Activated CD8-positive, alpha-beta memory T cell treated with anti-CD3 and anti-CD28 coated beads, Interleukin-2, amount 50 U/mL, for 1 hour (primary cell): Measurements from ENCODE around the gene GMDS.

Source experiments
- DNase-seq: peaks from one replicate; pipeline ENCODE4 v3.0.0-alpha.2; 2020; ENCODE audit errors: extremely low read depth

Gene GMDS

DNA sequence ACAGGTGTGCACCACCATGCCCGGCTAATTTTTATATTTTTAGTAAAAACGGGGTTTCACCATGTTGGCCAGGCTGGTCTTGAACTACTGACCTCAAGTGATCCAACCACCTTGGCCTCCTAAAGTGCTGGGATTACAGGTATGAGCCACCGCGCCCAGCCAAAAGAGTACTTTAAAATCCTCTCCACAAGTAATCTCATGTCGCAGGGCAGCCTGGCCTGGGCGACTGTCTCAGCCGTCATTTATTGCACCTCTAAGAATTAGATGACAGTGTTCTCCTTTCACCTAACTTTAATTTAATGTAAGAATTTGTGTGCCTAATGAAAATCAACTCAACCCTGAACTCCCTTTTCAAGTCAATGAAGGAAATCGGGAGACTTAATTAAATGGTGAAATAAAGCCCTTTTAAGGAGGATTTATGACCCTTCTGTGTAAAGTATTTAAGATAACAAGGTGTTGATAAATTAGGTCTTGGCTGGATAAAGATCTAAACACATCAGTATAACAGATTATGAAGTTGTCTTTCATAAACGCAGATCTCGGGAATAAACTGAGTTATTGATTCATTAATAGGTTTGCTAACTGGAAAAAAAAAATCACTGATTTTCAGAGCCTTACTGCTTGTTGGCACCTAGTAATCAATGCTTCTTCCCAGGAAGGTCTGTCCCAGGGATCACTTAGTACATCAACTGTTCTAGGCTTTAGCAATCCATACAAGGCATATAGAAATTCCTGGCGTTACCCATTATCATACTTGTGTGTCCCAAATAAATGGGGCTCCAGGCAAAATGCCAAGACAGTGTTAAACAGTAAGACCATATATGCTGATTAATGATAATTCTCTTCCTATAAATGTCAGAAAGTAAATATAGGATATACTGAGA lies 209.3 kb downstream of the GMDS start:
- DNase-seq: no peak

DNA sequence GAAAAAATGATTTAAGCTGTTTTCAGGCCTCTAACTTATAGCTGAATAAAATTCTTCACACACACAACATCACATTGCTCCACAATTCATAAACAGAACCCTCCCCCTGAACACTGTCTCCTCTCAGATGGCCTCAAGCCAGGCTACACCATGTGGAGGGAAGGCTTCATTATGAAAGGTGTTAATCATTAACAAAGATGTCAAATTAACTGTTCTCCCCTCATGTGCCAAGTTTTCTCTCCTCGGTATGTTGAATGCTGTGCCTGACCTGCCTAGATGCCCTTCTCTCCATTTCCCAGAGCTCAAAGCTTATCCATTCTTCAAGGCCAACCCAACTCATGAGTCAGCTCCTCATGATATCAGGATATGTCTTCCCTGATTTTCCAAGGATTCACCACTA lies 210.4 kb downstream of the GMDS start:
- DNase-seq: no peak

DNA sequence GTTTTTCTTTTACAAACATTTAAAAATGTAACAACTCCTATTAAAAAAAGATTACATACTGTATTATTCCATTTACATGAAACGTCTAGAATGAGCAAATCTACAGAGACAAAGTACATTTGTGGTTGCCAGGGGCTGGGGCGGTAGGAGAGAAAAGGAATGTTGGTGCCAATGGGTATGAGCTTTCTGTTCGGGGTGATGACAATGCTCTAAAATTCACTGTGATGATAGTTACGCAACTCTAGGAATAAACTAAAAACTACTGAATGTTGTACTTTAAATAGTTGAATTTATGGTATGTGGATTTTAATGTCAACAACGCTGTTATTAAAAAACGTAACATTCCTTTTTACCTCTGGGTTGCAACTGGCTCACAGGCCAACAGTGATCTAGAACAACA lies 211.1 kb downstream of the GMDS start:
- no peak for DNase-seq

DNA sequence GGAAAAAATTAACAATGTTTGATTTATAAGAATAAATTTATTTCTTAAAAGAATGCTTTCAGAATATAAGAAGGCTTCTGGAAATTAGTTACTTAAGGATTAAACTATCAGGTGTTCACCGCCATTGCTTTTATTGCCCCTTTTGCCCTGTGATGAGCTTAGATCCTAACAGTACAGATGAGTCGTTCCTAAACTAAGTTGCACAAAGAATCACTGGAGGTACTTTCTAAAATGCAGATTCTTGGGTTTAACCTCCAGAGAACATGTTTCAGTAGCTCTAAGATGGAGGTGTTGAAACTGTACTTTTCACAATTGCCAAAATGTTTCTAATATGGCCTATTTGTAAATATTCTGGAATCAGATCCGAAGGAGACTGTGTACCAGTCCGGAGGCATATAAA lies 211.9 kb downstream of the GMDS start:
- no peak for DNase-seq

DNA sequence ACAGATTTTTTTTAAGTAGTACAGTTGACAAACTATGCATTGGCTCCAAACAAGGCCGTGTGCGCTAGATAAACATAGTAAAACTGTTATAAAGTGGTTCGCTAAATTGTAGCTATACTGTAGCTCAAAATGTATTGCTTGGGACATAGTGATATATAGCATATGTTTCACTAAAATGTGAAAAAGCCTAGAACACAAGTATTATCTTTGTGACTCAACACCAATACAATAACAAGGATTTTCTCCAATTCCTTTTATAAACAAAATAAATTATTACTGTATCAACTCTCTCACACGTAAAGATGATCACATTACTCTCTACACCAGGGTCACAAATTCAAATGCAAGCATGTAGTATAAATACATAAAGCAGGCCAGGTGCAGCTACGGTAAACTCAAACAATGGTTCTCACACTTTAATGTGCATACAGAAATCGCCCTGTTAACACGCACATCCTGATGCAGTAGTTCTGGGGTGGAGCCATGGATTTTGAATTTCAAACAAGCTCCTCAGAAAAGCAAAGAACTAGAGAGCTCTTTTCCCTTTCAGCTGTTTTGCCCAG lies 214.6 kb downstream of the GMDS start:
- DNase-seq: no peak

DNA sequence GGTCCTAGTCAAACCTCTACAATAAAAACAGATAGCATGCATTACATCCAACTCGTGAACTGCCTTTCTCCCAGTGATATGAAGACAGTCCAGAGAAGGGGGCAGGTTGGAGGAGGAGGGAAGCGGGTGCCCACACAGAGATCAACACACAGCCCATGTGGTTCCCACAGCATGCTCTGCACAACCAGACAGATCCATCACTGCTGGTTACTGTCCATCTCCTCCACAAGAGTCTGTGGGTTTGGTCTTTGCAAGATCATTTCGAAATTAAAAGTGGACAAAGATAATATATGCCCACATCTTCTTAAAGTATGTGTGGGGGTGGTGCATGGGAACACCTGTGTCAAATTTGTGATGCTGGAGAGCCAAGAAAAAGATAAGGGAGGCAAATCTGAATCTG lies 215.5 kb downstream of the GMDS start:
- DNase-seq: no peak

DNA sequence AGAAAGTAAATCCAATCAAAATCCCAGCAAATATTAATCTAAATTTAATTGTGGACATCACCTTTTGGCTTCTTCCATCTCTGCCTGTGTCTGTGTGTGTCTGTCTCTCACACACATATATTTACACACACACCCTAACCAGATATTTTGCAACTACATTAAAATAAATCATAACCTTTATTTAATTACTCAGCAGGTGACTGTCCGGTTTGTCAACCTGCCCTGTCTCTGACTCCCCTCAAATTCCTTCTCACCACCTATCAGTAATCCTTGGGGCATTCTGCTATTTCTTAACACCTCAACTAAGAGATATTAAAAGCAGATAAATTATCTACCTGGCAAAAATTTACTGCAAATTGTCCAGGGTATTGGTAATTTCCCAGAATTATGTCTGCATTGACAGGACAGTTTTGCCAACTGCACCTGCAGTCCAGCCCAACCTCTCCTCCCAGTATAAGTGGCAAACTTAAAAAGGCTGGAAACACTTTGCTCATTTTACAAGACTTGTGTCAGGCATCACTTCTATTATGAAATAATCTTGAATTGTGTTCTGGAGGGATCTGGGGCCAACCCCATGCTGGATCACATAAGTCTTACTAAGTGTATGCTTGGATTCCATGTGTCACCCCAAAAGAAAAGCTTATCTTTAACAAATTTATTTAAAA lies 216.1 kb downstream of the GMDS start:
- DNase-seq: no peak

DNA sequence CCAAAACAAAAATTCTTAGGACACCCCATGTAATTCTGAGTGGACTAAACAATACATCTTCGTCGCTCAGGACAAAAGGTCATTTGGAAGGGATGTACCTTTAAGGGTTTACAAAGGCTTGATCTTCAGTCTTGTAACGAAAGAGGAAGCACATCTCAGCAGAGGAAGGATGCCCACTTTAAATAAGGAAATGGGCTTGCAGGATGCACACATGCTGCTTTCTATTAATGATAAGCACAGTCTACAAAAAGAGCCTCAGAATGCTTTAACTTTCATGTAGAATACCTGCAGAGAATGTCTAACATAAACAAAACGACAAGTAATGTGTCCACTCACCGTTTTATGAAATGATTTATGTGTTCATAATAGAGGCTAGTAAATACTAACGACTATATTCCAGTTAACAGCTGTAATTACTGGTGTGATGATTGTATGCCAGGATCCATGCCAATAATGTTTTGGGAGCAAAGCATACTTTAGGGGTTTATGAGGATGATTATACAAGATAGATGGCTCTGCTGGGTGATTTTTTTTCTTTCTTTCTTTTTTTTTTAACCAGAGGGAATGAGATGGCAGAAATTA lies 216.9 kb downstream of the GMDS start:
- no peak for DNase-seq

DNA sequence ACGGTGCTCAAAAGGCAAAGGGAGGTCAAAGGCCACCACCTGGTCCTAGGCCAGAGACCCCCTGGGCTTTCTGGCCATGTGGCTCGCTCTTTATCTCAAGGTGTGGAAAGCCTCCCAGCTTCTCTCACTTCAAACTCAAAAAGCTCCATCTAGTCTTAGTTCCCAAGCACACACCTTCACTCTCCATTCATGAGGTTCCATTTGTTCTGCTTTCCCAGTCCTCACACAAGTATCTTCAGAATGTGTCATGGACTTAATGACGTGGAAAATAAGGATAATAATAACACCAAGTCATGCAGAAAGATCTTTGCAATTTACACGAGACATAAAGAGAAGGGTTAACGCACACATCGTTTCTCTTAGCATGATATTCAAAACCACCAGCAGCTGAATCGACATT lies 219.3 kb downstream of the GMDS start:
- no peak for DNase-seq

DNA sequence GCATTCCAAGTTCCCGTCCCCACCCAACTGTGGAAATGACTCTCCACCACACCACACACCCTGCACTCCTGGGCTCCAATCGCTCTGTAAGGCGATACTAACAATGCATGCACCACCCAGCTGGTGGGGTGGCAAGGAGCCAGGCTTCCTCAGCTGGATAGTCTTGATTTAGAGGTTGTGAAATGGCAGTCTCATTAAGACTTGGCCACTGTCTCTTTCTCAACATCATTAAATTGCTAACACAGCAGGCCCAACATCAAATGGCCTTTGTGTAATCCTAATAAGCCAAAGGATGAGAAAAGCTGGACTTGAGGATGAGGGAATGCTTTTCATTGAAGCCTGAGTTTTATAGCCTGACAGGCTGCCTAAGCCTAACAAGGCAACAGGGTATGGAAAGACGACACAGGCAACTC lies 223.7 kb downstream of the GMDS start:
- DNase-seq: no peak

DNA sequence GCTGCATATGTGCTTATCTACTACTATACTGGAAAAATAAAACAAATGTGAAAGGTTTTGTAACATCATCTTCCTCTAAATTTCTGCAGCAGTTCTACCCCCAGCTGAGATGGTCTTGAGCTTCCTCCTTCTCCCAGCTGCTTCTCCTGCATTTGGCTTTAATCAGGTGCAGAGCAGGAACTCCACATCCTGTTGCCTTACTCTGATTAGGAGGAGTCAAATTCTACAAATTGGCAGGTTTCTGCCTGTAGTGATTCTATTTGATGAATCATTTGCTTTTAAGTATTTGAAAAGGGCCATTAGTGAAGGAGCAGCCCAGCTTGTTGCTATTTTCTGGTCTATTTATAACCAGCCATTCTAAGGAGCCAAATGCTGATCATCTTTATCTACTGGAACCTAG lies 224.5 kb downstream of the GMDS start:
- no peak for DNase-seq

DNA sequence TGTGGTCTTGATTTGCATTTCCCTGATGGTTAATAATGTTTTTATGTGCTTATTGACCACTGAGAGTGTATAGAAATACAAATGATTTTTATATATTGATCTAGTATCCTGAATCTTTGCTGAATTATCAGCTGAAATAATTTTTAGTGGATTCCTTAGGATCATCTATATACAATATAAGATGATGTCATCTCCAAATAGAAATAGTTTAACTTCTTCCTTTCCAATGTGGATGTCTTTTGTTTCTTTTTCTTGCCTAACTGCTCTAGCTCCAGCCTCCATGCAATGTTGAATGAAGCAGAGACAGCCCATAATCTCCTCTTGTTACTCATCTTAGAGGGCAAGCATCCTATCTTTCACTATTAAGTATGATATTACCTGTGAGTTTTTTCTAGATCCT lies 226.4 kb downstream of the GMDS start:
- no peak for DNase-seq

DNA sequence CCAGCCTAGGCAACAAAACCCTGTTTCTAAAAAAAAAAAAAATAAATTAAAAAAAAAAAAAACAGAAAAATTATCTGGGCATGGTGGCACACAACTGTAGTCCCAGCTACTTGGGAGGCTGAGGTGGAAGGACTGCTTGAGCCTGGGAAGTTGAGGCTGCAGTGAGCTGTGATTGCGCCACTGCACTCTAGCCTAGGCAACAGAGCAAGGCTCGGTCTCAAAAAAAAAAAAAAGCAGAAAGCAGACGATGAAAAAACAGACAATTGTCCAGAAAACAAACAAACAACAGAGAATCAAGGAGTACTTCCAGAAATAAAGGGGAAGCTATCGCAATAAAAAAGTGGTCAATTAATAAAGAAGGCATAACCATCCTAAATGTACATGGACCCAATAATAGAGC lies 229.4 kb downstream of the GMDS start:
- no peak for DNase-seq

DNA sequence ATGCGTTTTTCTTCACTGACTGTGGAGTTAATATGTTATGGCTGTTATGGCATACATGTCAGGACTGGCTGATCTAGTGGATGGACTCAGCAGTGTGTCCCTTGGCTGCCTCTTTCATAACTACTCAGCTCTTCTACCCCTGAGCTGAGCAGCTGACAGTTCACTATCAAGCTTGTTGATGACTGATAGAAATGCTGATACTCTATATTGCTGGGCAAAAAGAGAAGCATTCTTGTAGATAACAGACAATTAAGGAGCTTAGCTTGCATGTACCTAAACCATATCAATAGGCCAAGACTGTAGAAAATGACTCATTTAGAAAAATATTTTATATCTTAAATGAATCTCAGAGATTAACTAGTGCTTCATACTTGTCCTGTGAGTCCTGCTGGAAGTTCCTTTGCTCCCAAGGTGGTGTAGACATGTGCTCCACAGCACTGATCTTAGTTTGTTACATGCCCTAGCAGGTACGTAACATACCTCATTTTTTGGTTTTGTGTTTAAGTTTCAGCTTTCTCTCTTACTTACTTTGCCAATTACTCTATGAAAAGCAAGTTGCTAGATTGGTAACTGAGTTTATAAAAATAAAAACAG lies 236.9 kb downstream of the GMDS start:
- no peak for DNase-seq

DNA sequence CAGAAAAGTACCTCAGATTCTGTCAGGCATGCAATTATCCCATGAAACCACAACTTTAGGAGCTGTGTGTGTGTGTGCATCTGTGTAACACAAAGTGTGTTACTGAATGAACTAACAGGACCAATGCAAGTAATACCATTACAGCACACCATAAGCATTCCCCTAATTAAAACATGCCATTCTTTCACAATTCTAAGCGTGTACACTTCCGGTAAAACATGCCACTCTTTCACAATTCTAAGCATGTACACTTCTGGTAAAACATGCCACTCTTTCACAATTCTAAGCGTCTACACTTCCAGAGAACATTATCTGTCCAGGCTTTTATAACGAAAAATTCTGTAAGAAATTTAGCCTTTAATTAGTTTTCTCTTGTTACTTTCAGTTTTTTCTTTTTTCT lies 238.2 kb downstream of the GMDS start:
- DNase-seq: no peak

DNA sequence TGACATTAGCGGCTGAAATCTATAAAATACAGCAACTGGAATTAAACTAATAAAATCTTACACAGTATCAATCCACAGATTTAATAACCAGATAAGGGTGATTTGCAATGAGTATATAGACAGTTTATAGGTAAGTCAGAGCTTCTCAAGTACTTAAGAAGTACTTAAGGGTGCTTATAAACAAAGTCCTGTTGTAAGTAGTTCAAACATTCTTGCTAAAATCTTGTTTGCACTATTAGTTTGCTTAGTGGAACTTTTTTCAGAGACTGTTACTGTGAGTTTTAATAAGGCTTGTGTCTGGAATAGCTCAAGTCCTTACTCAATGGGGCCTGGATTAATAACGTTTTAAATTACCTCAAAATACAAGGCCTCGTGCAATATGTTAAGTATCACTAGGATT lies 240.5 kb downstream of the GMDS start:
- no peak for DNase-seq

DNA sequence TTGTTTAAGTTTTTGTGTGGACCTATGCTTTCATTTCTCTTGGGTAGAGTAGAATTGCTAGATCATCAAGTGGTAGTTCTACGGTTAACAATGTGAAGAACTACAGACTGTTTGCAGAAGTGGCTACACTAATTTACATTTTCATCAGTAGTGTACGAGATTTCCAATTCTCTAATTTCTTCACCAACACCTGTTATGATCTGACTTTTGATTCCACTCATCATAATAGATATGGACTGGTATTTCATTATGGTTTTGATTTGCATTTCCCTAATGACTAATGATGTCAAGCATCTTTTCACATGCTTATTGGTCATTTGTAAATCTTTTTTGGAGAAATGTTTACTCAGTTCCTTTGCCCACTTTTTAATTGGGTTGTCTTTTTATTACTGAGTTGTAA lies 244.4 kb downstream of the GMDS start:
- DNase-seq: no peak

DNA sequence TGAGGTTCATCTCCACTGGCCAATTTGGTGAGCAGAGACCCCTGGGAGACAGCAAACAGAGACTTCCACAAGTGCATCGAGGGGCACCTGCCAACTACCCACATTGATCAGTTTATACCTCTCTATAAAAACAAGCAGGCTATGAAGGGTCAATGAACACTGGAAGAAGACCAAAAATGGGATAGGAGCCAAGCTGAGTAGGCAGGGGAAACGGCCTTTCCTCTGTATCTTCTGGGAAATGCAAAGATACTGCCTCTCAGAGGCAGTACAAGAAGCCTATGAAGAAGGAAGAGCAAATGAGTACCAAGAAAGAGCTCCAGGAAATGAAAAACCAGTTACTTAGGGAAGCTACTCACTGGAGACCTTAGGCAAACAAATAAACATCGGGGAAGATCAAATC lies 247.7 kb downstream of the GMDS start:
- no peak for DNase-seq

DNA sequence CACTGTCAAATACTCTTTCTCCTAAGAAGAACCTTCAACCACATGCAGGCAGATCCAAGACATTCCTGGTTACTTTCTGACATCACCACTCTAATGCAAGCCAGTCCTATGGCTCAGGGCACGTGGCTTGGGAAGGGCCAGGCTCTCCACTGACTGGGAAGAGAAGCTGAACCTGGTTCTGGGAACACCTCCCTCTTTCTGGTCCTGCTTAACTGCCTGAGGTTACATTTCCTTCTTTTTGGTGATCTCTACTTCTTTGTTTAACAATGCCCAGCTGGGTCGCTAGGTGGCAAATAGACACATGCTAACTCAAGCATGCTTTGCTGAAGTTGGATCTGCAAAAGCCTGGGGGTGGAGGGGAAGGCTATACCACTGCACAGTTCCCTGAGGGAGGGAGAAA lies 249.8 kb downstream of the GMDS start:
- DNase-seq: no peak

DNA sequence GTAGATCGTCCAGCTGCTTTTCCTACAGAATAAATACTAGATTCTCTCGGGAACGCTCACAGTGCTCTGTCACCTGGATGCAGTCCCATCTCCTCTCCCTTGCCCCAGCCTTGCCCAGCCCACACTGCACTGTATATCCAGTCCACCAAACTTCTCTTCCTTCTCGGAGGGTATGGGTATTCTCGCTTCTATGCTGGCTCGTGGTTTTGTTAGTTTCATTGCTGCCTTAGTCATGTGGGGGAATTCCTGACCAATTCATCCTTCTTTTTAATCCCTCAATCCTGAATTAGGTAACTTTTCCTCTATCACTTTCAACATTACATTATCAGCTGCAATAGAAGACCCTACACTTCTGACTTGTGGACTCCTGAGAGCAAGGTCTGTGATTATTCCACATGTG lies 252.4 kb downstream of the GMDS start:
- DNase-seq: no peak

DNA sequence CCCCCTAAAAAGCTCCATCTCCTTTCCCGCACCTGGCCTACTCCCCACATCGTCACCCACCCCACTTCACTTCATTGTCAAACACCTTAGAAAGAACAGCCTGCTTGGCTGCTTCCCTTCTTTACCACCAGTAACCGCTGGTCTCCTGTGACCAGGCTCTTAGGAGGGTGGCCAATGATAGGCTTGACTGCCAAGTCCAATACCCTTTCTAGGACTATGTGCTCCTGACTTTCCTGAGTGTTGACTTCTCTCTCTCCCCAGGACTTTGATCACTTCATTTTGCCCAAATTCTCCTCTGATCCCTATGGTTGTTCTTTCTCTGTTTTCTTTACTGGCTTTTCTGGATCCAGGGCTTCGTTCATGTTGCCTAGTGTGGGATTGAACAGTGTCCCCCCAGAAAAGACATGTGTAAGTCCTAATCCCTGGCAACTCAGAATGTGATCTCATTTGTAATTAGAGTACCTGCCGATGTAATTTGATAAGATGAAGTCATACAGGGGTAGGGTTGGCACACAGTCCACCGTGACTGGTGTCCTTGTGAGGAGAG lies 254.0 kb downstream of the GMDS start:
- DNase-seq: no peak

DNA sequence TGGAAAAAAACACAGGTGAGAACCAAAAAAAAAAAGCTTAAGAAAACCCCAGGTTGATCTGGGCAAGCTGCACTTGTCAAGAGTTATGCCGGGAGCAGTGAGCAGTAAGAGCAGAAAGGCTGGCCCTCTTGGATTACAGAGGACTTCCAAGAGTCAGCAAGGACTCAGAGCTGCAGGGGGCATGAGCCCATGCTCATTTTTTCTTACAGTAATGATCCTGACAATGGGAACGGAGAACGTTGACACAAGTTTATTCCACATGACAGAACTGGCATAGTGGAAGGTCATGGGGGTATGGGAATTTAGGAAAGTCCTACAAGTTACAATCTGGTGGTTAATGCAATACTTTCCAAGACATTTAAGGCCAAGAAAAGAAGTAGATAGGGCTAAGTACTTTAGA lies 256.6 kb downstream of the GMDS start:
- no peak for DNase-seq
